GM12891 (cell line): Measurements from ENCODE around the gene METTL15.

Experiments
- POLR2A ChIP-seq: IDR thresholded peaks from 2 replicates; pipeline ENCODE4 v1.6.1; 2011; ENCODE audit warnings: low read depth, low read length, control low read depth
- POLR2AphosphoS5 ChIP-seq: IDR thresholded peaks from 2 replicates; pipeline ENCODE4 v1.6.1; 2011; ENCODE audit warnings: low read depth, low read length, control low read depth
- POU2F2 ChIP-seq: IDR thresholded peaks from 2 replicates; pipeline ENCODE4 v1.6.1; 2011; ENCODE audit warnings: low read depth, mild to moderate bottlenecking, control low read depth, low read length, moderate library complexity
- SPI1 ChIP-seq: IDR thresholded peaks from 2 replicates; pipeline ENCODE4 v1.6.1; 2011; ENCODE audit warnings: low read depth, low read length, control low read depth
- TAF1 ChIP-seq: IDR thresholded peaks from 2 replicates; pipeline ENCODE4 v1.6.1; 2011; ENCODE audit warnings: low read depth, low read length, control low read depth

DNA sequence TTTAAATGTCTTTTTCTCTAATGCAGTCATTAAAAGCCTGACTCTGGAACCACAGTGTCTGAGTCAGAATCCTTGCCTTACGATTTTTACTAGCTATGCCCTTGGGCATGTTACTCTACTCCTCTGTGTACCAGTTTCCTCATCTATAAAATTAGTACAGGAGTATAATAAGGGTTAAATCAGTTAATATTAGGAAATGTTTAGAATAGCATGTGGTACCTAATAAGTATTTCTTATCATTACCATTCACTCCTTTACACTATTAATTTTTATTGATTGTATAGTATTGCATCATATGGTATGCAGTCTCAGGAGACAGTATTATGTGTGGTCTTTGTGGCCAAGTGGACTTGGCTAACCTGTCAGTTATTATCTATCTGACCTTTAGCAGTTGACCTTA lies 68.2 kb downstream of the METTL15 start:
- TF ChIP-seq POLR2A (no peak), POLR2AphosphoS5 (no peak), POU2F2 (no peak), TAF1 (no peak), SPI1 (no peak)
